Vein endothelial cell (primary cell): ENCODE measurements around the gene FLAD1. TPM values are rescaled to one million over a fixed set of nuclear protein-coding genes. Genes with fewer than 3 reads are reported as not detected.

ENCODE experiments used
- small RNA-seq: library from RNA; depleted of rRNA; stranded (forward); fragments of <200 nt; gene quantifications from one replicate; pipeline ENCODE3, GENCODE V24; 2012
- total RNA-seq: library from RNA; depleted of rRNA; stranded (reverse); fragments of >200 nt; gene quantifications from 2 replicates; pipeline ENCODE4 v1.2.3, GENCODE V29; 2012

Gene FLAD1
- total RNA-seq, result 32.7 and 35.1 TPM in 2 replicates

DNA sequence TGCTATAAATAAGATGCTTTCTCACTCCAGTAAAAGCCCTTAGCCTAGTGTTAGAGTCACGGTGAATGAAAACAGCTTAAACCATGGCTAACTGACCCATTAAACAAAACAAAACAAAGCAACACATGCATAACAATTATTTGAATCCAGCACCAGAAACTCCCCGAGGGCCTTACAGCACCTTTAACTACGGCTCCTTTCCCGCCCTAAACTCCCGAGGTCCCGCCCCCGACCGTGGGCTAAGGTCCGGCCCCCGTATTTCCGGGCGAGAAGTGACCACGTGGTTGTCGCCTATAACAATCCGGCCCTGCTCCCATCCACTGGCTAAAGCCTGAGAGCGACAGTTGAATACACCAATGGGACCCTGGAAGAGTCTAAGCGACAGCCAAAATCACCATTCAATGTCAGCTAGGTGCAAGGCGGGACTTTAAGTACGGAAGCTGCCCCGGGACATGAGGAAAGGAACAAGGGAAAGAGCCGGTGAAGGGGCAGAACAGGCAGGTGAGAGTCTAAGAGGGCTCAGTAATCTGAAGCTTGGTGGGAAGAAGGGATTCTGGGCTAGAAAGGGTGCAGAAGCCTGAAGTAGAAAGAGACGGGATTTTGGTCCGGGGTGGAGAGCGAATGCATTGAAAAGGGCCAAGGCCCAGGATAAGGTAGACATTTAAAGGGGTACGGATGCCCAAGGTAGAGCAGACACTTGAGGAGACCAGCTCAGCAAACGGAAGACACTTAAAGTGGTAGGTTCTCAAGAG lies at the start of gene FLAD1:
Gene FLAD1, plus strand, starts transcription at position 448 of the 752 bp plus-strand sequence. CDS start 351 bp downstream, outside the sequence.

DNA sequence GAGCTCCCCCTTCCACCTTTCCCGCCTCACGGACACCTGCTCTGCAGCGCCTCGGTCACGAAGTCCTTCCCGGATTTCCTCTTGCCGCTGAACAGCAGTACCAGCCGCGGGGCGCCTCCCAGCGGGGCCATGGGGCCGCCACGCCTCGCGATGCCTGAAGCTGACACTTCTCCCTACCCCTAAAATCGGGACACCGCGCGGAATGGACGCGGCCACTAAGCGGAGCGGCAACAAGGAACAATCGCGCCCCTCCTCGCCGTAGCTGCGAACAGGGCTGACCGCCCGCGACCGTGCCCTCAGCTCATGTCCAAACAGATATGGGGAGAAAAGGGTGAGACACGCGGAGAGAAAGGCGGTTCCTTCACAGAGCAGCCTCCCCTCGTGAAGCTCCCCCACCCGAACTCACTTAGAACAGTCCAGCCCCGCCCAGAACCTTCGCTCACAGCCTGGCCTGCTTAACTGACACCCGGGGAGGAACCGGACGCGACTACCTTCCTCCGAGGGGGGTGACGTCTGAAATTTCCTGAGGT lies 46.5 kb upstream of the FLAD1 start, which contains the start of gene PMVK:
Gene PMVK, minus strand, starts transcription at position 165 of the 530 bp plus-strand sequence. Its CDS starts 34 bp downstream, at position 131.

DNA sequence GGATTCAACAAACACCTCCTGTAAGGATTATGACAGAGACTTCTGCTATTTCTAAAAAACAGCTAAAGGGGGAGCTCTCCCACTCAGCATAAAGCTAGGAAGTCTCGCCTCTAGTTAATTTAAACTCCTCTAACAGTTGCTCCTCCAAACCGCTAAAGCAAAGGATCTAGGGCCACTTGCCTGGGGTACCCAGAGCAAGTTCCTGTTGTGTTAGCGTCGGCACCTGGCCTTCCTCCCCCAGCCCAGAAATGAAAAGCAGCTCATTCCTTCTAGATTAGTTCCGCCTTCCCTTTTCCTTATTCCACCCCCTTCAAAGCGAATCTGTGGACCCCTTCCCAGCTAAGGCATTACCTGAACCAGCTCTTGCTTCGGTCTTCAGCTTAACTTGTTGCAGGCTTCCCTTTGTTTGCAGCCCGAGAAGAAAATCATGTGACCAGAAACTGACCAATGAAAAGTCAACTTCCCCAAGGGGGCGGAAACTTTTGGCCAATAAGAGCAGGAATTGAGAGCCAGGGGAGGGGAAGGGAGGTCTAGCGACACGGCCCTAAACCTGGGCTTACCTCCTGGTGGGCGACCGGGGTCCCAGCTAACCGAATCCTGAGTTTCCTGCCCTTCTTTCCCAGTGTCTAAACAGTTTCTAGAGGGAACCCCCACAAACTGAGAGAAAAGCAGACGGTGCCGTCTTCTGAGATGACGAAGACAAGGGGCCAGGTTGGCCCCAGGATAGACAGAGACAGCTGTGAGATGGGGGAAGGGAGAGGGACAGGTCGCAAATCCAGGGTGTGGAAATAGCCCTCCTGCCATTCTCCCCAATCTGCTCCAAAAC lies 27.2 kb upstream of the FLAD1 start, which contains the start of gene PBXIP1:
Gene PBXIP1, minus strand, starts transcription at position 382 of the 826 bp plus-strand sequence. CDS start 2,378 bp downstream, outside the sequence.

DNA sequence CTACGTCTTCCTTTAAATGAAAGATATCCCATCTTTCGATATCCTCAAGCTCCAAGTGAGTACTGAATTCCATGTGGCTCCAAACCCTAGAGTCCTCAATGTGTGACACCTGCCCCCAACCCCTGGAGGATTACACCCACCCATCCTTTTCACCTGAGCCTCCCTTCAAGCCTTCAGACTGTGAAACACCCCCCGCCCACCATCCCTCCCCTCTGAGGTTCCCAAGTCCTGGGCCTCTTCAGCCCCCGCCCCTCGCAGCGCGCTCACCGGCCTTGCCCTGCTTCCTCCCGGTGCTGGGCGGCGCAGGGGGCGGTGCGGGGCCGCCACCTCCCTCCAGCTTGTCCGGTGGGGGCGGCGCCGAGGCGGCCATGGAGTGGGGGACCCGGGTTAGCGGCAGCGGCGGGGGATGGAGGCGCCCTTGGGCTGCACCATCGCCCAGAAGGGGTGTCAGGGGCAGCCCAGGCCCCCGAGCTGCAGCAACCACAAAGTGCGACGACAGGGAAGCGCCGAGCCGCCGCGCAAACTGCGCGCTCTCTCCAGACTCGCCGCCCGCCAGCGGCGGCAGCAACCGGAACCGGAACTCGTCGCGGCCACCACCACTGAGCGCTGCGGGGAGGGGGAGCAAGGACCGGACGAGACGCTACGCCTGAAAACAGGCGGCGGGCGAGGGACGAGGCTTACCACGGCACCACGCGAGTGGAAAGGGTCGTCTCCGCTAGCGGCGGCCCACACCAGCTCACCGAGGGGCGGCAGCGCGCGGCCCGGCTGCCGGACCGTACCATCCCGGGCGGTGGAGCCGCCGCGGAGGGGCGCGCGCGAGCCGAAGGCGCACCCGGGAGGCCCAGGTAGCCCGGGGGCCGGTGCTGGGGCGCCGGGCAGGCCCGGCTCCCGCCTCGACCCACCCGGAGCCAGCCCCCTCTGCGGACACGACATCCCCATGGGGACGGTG lies 21.7 kb upstream of the FLAD1 start, which contains the start of gene PYGO2:
Gene PYGO2, minus strand, starts transcription at position 576 of the 949 bp plus-strand sequence. Its CDS starts 206 bp downstream, at position 370.

DNA sequence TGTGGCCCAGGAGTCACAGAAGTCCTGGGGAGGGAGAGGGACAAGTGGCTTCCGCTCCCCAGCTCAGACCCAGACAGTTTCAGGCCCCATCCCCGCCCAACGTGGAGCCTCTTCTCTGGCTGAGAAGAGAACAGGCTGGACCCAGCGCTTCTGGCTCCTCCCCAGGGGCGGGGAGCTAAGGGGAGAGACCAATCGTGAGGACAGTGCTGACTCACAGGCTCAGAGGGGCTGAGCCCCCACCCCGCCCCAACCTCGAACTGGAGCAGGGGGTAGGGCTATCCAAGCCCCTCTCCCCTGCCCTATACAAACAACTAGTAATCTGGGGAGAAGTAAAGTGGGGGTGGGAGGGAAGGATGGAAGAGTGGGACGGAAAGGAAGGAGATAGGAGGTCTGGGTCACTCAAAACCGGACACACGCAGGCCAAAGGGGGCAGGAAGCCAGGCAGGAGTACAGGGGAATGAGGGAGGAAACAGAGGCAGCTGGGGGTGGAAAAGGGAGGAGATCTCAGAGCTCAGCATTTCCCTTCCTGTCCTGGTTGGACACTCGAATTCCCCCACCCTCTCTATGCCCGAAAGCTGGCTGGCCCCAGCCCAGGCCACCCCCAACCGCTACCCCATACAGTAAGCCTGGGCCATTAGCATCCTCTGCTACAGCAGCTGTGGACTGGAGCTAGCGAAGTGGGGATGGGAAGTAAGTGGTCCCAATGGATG lies 12.4 kb upstream of the FLAD1 start, which contains the start of gene SHC1:
Gene SHC1, minus strand, starts transcription at position 117 of the 710 bp plus-strand sequence. CDS start 221 bp downstream, outside the sequence.

DNA sequence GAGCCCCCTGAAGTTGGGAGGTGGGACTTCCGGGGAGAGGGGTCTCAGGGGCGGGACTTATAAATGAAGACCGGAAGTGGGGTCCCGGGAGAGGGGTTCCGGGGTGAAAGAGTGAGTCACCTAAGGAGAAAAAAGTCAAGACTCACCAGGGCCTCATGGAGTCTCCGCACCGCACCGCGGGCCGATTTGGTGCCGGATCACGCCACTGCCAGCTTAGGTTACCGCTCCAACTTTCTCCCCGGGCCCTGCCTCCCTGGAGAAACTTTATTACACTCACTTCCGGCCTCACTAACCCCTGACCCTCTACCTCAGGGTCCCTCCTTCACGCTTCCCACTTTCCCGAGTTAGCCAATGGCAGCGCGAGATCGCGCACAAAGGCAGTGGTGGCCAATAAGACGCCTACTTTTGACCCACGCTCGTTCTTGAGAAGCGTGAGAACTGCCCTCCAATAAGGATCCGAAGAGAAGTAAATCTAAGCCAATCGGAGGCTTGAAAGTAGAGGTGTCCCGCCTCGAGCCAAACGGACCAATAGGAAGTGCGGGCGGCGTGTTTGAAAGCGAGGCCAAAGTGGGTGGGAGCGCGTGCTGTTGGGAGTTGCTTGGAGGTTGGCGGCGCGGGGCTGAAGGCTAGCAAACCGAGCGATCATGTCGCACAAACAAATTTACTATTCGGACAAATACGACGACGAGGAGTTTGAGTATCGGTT lies 8.9 kb upstream of the FLAD1 start, which contains the start of gene CKS1B:
Gene CKS1B, plus strand, starts transcription at position 580 of the 706 bp plus-strand sequence. Its CDS starts 65 bp downstream, at position 645.

DNA sequence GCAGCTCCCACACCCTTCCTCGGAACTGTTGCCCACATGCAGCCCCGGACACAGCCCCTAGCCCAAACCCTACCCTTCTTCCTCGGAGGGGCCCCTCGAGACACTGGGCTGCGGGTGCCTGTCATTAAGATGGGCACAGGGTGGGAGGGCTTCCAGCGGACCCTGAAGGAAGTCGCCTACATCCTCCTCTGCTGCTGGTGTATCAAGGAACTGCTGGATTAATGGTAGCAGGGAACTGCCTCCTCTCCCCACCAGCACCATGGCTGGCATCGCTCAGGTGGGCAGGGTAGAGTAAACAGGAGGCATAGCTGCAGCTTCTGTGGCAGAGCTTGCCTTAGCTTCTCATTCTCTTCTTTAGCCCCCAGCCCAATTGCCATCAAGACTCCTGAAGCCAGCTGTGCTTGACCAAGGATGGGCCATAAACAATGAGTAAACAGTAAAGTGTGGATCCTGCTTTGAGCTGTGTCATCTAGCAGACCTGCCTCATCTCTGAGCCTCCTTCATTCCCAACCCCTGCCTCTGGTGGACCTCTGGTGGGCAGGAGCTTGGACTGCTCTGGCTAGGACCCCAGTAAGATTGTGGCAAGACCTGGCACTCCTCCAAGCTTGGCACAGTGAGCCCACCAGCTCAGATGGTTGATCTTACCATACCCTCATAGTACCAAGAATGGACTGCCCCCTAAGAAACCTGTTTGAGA lies 10.6 kb downstream of the FLAD1 start, which contains the start of gene LENEP:
Gene LENEP, plus strand, starts transcription at position 15 of the 697 bp plus-strand sequence. Its CDS starts 22 bp downstream, at position 37.

DNA sequence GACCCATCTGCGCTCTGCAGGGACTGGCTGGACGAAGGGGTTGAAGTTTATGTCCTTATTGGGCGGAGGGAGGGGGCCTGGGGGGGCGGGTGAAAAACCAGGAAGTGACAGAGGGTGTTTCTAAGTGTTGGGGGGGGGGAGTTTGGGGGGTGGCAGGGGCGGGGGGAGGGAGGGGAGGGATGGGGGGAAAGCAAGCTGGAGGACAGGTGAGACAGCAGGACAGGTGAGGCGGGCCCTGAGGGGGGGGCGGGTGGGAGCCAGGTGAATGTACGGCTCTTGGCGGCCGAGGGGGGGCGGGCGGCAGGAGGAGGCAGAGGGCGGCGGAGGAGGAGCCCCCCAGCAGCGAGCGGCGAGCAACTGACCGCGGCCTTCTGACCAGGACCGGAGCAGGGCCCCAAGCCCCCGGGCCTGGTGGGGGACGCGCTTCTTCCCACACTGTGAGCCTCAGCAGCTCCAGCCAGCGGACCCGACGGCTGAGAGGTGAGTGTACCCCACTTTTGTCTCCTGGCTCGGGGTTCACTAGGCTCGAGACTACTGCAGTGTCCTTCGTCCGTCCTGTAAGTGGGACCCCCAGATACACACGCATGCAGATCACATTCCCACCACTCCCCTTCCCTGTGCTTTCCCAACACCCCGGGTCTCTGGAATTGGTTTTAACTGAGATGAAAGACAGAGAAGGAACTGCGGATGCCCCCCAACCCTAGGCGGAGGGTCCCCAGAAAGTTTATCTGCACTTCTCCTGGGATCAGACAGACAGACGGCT lies 19.5 kb downstream of the FLAD1 start, which contains the start of gene ZBTB7B:
Gene ZBTB7B, plus strand, starts transcription at position 339 of the 763 bp plus-strand sequence. CDS start 11,859 bp downstream, outside the sequence.

DNA sequence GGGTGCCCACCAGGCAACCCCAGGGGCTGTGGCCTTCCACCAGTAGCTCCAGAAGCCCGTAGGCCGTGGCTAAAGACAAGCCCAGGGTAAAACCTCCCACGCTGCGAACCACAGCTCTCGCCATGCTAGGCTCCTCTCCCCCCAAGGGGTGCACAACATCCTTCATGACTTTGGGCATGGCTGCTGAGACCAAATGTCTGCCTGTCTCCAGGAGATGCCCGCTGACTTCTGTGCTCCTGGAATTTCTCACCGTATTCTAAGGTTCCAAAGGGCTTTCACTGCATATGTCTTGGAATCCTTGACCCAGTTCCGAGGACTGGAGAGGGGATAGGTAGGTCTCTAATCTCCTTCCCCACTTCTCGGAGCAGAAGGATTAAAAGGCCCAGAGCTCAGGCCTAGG lies 50.4 kb downstream of the FLAD1 start, which contains the start of the genes DCST1 and DCST2:
Gene DCST1, plus strand, starts transcription at position 301 of the 400 bp plus-strand sequence. CDS start 213 bp downstream, outside the sequence.
Gene DCST2, minus strand, starts transcription at position 258 of the 400 bp plus-strand sequence. Its CDS starts 80 bp downstream, at position 178.

Small RNA genes within 50 kb of the gene (small RNA-seq; reads per million reads assigned to genes)
- gene MIR4258, result not detected
- not detected for gene RF00017

Other genes with a start within 250 kb of the FLAD1 start
- 1.2 and 2.3 TPM in 2 replicates for gene KCNN3, start 113.1 kb upstream of the FLAD1 start, total RNA-seq
- gene PMVK, start 46.6 kb upstream of the FLAD1 start, total RNA-seq, result 5.8 and 6.5 TPM in 2 replicates
- 59.8 and 75.1 TPM in 2 replicates for gene PBXIP1, start 27.2 kb upstream of the FLAD1 start, total RNA-seq
- gene PYGO2, start 21.6 kb upstream of the FLAD1 start, total RNA-seq, result 12.0 and 12.7 TPM in 2 replicates
- gene SHC1, start 12.6 kb upstream of the FLAD1 start, total RNA-seq, result 312 and 348 TPM in 2 replicates
- 52.3 and 69.7 TPM in 2 replicates for gene CKS1B, start 8.7 kb upstream of the FLAD1 start, total RNA-seq
- 0.67 and 1.3 TPM in 2 replicates for gene LENEP, start 10.2 kb downstream of the FLAD1 start, total RNA-seq
- gene ZBTB7B, start 19.5 kb downstream of the FLAD1 start, total RNA-seq, result 15.4 and 16.8 TPM in 2 replicates
- not detected in 2 replicates for gene DCST2, start 50.4 kb downstream of the FLAD1 start, total RNA-seq
- gene DCST1, start 50.5 kb downstream of the FLAD1 start, total RNA-seq, result not detected in 2 replicates
- 508 and 513 TPM in 2 replicates for gene ADAM15, start 68.0 kb downstream of the FLAD1 start, total RNA-seq
- 11.7 and 12.7 TPM in 2 replicates for gene EFNA4, start 80.4 kb downstream of the FLAD1 start, total RNA-seq
- 1.6 and 3.6 TPM in 2 replicates for gene EFNA3, start 95.5 kb downstream of the FLAD1 start, total RNA-seq
- gene EFNA1, start 144.5 kb downstream of the FLAD1 start, total RNA-seq, result 84.4 and 125 TPM in 2 replicates
- gene SLC50A1, start 152.5 kb downstream of the FLAD1 start, total RNA-seq, result 28.1 and 31.6 TPM in 2 replicates
- gene DPM3, start 157.2 kb downstream of the FLAD1 start, total RNA-seq, result 42.5 and 53.3 TPM in 2 replicates
- gene KRTCAP2, start 190.0 kb downstream of the FLAD1 start, total RNA-seq, result 81.0 and 141 TPM in 2 replicates
- gene TRIM46, start 190.5 kb downstream of the FLAD1 start, total RNA-seq, result 6.9 and 12.0 TPM in 2 replicates
- gene THBS3, start 224.6 kb downstream of the FLAD1 start, total RNA-seq, result 15.8 and 16.7 TPM in 2 replicates
- gene MTX1, start 225.4 kb downstream of the FLAD1 start, total RNA-seq, result 42.1 and 44.7 TPM in 2 replicates